K562 (cell line): ENCODE results near the gene ITGA1. TPM values are rescaled to one million over a fixed set of nuclear protein-coding genes. Genes with fewer than 3 reads are reported as not detected.

ENCODE experiments used
- ATAC-seq: fragments of 200-7000 bp; cut with Tn5 transposase; 3 replicates; pipeline ENCODE4 v1.9.1; 2020; ENCODE audit warnings: moderate library complexity
- BruUV-seq: library from RNA; stranded (reverse); fragments of 400-500 nt; replicated peaks from 2 replicates; lab custom pipeline; 2021; lab: Mats Ljungman, UMichigan
- CTCF ChIA-PET: fragments of 300-600 bp; formaldehyde crosslinking; extraction: SDS; loops from one replicate; lab custom pipeline; 2021; ENCODE audit warnings: low intra/inter-chr PET ratio; lab: Yijun Ruan, JAX
- POLR2A ChIA-PET: fragments of 300-600, 350-650 bp; sonication (Branson Sonifier 250); formaldehyde crosslinking; extraction: SDS; loops from one replicate; lab custom pipeline; 2021; ENCODE audit warnings: antibody characterized with exemption, inconsistent platforms; lab: Yijun Ruan, JAX
- DNase-seq, 4 experiments: peaks; one replicate each; pipeline versions ENCODE4 v3.0.0 to v3.0.0-alpha.2; 2011 to 2018; ENCODE audit warnings: low spot score in 3 of 4, mixed read lengths in 3 of 4; ENCODE audit errors: extremely low read depth in 1 of 4
- FAIRE-seq: peaks from 2 replicates; lab custom pipeline; 2011; peaks lifted over from hg19 to GRCh38; lab: Jason Lieb, UNC
- H2AFZ ChIP-seq: 2 replicates; pipeline ENCODE4 v1.6.0; 2011; ENCODE audit warnings: low read depth, low read length, control low read depth, inconsistent platforms
- H3K27ac ChIP-seq: fragments of 200-600 bp; 3 replicates; pipeline ENCODE4 v1.8.0; 2011; ENCODE audit warnings: low read depth, mild to moderate bottlenecking, control low read depth, inconsistent platforms, low read length, moderate library complexity, mixed read lengths; ENCODE audit errors: extremely low read depth
- H3K27me3 ChIP-seq, 2 experiments: fragments of 300-600 bp in 1 of 2; 2 replicates in 1 of 2; 3 replicates in 1 of 2; pipeline versions ENCODE4 v1.6.0 to v1.8.0; 2011; ENCODE audit warnings: inconsistent platforms in 2 of 2, low read length in 2 of 2, mild to moderate bottlenecking in 1 of 2, mixed read lengths in 1 of 2, moderate library complexity in 1 of 2; ENCODE audit not compliant: control insufficient read depth in 2 of 2, insufficient read depth in 2 of 2
- H3K36me3 ChIP-seq: fragments of 300-600 bp; 3 replicates; pipeline ENCODE4 v1.8.0; 2011; ENCODE audit warnings: mild to moderate bottlenecking, low read length, inconsistent platforms; ENCODE audit not compliant: control insufficient read depth, insufficient read depth
- H3K4me1 ChIP-seq, 2 experiments: fragments of 200-600 bp in 1 of 2; replicated peaks in 1 of 2; 2 replicates in 1 of 2; 3 replicates in 1 of 2; pipeline versions ENCODE4 v1.5.1 to v1.8.0; 2011; ENCODE audit warnings: inconsistent platforms in 2 of 2, low read length in 2 of 2, mild to moderate bottlenecking in 1 of 2, mixed read lengths in 1 of 2, moderate library complexity in 1 of 2; ENCODE audit not compliant: control insufficient read depth in 2 of 2, insufficient read depth in 2 of 2
- H3K4me2 ChIP-seq: 2 replicates; pipeline ENCODE4 v1.6.1; 2011; ENCODE audit warnings: low read length, control low read depth, inconsistent platforms, mixed read lengths; ENCODE audit not compliant: insufficient read depth
- H3K4me3 ChIP-seq: fragments of 200-600 bp; sonication (generic), shearing (Covaris generic); 2 replicates; pipeline ENCODE4 v1.5.1; 2016; ENCODE audit warnings: control low read depth, inconsistent platforms
- H3K79me2 ChIP-seq: fragments of 200-600 bp; 3 replicates; pipeline ENCODE4 v1.8.0; 2011; ENCODE audit warnings: low read length, inconsistent platforms; ENCODE audit not compliant: control insufficient read depth, insufficient read depth
- H3K9ac ChIP-seq, 2 experiments: 2 replicates each; pipeline versions ENCODE4 v1.6.0 to v1.6.1; 2011; ENCODE audit warnings: low read depth in 2 of 2, low read length in 2 of 2, control low read depth in 1 of 2, inconsistent platforms in 1 of 2, mild to moderate bottlenecking in 1 of 2, mixed read lengths in 1 of 2; ENCODE audit not compliant: insufficient read depth in 1 of 2
- H3K9me1 ChIP-seq: one replicate; pipeline ENCODE4 v1.6.0; 2011; ENCODE audit warnings: inconsistent platforms, mild to moderate bottlenecking, low read length, moderate library complexity; ENCODE audit not compliant: control insufficient read depth, insufficient read depth
- H3K9me3 ChIP-seq: replicated peaks from 2 replicates; pipeline ENCODE4 v1.5.1; 2011; ENCODE audit warnings: low read depth, low read length, inconsistent platforms; ENCODE audit not compliant: control insufficient read depth, insufficient read depth
- H4K20me1 ChIP-seq: replicated peaks from 2 replicates; pipeline ENCODE4 v1.6.1; 2011; ENCODE audit warnings: low read length, inconsistent platforms, mixed read lengths; ENCODE audit not compliant: control insufficient read depth, insufficient read depth
- HMG20B ChIP-seq: fragments of 250-450 bp; sonication (Bioruptor Pico); IDR thresholded peaks from 2 replicates; pipeline ENCODE4 v1.5.0; 2021; ENCODE audit warnings: mild to moderate bottlenecking
- HMGN3 ChIP-seq: IDR thresholded peaks from 2 replicates; pipeline ENCODE4 v1.6.1; 2011; ENCODE audit warnings: borderline replicate concordance, low read depth, mild to moderate bottlenecking, mixed read lengths, low read length; ENCODE audit not compliant: insufficient read length; ENCODE audit errors: extremely low read depth
- NFIX ChIP-seq: fragments of 250-450 bp; sonication (Bioruptor Pico); IDR thresholded peaks from 2 replicates; pipeline ENCODE4 v1.4.0; 2020; ENCODE audit warnings: low read depth, mild to moderate bottlenecking, moderate library complexity
- SREBF2 ChIP-seq: sonication (generic); formaldehyde crosslinking; IDR thresholded peaks from 2 replicates; pipeline ENCODE4 v1.4.0; 2020; ENCODE audit warnings: mild to moderate bottlenecking, missing genetic modification reagents
- TCFL5 ChIP-seq: fragments of 250-450 bp; sonication (Bioruptor Pico); conservative IDR thresholded peaks from 2 replicates; pipeline ENCODE4 v1.6.1; 2021; ENCODE audit warnings: mild to moderate bottlenecking, moderate library complexity, matching md5 sums
- ZNF217 ChIP-seq: sonication (generic); formaldehyde crosslinking; IDR thresholded peaks from 2 replicates; pipeline ENCODE4 v1.8.0; 2022; ENCODE audit warnings: mild to moderate bottlenecking, missing genetic modification reagents
- ZNF41 ChIP-seq: fragments of 250-450 bp; sonication (Bioruptor Pico); conservative IDR thresholded peaks from 2 replicates; pipeline ENCODE4 v1.4.0; 2020; ENCODE audit warnings: mild to moderate bottlenecking
- WGBS: fragments of 100-300 bp; shearing (Covaris generic); methylation state at CpG from one replicate; pipeline ENCODE4 v1.1.6; 2016; ENCODE audit warnings: low coverage, mixed read lengths; ENCODE audit not compliant: insufficient coverage; ENCODE audit errors: missing lambda C conversion rate; 5-methylcytosine and 5-hydroxymethylcytosine counted together
- in situ Hi-C: fragments of 300-500 bp; cut with MboI; formaldehyde crosslinking; loops from 4 replicates; pipeline ENCODE4 v1.15.0; 2018; ENCODE audit warnings: inconsistent platforms, mixed read lengths
- intact Hi-C: fragments of 100-400 bp; cut with micrococcal nuclease; formaldehyde crosslinking; loops from 2 replicates; pipeline ENCODE4 v1.14.2; 2022
- polyA plus RNA-seq, 8 experiments: library from polyadenylated mRNA; depleted of rRNA in 4 of 8; stranded (reverse) in 5 of 8; unstranded in 3 of 8; fragments of >200 nt; fragmentation: Nextera tagmentation in 2 of 8; fragmentation: Illumina TruSeq in 1 of 8; extraction: Ambion mirVana in 2 of 8; extraction: Trizol in 1 of 8; gene quantifications; 2 replicates each; pipeline versions ENCODE4 v1.2.1 to v1.2.3, GENCODE V29; 2011 to 2014; ENCODE audit warnings: inconsistent platforms in 1 of 8, missing spikeins in 1 of 8
- total RNA-seq, 7 experiments: library from RNA; depleted of rRNA in 6 of 7; stranded (reverse); fragments of >200 nt in 6 of 7; fragmentation: Illumina TruSeq in 2 of 7; extraction: Trizol in 2 of 7; gene quantifications; 2 replicates each; pipeline versions ENCODE4 v1.2.1 to v1.2.3, GENCODE V29; 2011 to 2021; ENCODE audit warnings: low replicate concordance in 1 of 7
- TF ChIP-seq, protein P1 (sequence below): fragments of 250-450 bp; sonication (Bioruptor Pico); IDR thresholded peaks from 2 replicates; pipeline ENCODE4 v1.5.0; 2021
- TF ChIP-seq, protein P2 (sequence below): fragments of 450-650 bp; formaldehyde crosslinking; IDR thresholded peaks from 2 replicates; pipeline ENCODE4 v1.4.0; 2022; ENCODE audit warnings: missing genetic modification characterization
- TF ChIP-seq, protein P3 (sequence below): fragments of 250-450 bp; sonication (Bioruptor Pico); IDR thresholded peaks from 2 replicates; pipeline ENCODE4 v1.4.0; 2020; ENCODE audit warnings: mild to moderate bottlenecking, moderate library complexity, borderline replicate concordance

The ITGA1 gene
- total and polyA plus RNA-seq, 9 of the 15 experiments (the other 6 are each of a cell fraction or from before 2014, with no cell fraction given) = 0.04 to 0.22 TPM; not detected in 7

DNA sequence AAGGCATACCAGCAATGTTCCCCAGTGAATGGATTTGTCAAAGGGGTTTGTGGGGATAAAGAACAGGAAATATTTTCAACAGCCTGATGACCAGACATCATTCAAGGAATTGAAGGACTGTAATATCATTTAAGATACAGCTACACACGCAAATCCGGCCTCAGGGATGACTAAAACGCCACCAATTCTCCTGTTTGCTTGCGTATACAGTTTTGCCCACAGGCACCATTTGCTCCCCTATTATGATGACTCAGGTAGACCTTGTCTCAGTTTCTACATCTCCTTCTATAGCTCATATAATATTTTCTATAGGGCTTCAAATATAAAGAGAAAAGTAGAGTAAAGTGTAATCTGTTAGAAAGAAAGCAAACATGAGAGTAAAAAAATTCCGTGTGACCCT is 29.7 kb upstream of the ITGA1 start:
- 0% methylated on average over 5 of the region's 5 CpGs for WGBS
- Histone ChIP-seq H3K9ac (no peak overlapping the region), H3K4me2 (no peak overlapping the region), H3K9me1 (no peaks in the 10 kb centered on the region), H3K9me3 (no peaks in the 10 kb centered on the region), H2AFZ (no peak overlapping the region), H3K27ac (no peak overlapping the region), H4K20me1 (no peaks in the 10 kb centered on the region), H3K36me3 (no peaks in the 10 kb centered on the region), H3K79me2 (no peaks in the 10 kb centered on the region), H3K4me3 (no peak overlapping the region), H3K4me1 (no peaks in the 10 kb centered on the region), H3K27me3 (peaks cover 0 to 2% of the 10 kb centered on the region in 2 experiments; a peak in 3 of 5 replicates)
- ChIA-PET POLR2A (interaction anchor here (0.8 to 1.1 kb wide), 2 partner anchors 10 to 18 kb away, joined by 3 read pairs; no protein-coding TSS in a partner anchor), CTCF (no interaction called here)
- intact Hi-C loops (no loop called here), in situ Hi-C loops (no loop called here)
- no peak for ATAC-seq
- no TSS peak for BruUV-seq
- DNase-seq = no peak
- no peak for FAIRE-seq
- TF ChIP-seq NFIX (CRISPR knock-in tag) = no peak
- TF ChIP-seq, protein P1, sequence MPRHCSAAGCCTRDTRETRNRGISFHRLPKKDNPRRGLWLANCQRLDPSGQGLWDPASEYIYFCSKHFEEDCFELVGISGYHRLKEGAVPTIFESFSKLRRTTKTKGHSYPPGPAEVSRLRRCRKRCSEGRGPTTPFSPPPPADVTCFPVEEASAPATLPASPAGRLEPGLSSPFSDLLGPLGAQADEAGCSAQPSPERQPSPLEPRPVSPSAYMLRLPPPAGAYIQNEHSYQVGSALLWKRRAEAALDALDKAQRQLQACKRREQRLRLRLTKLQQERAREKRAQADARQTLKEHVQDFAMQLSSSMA (CRISPR knock-in tag) = no peak
- TF ChIP-seq, protein P2, sequence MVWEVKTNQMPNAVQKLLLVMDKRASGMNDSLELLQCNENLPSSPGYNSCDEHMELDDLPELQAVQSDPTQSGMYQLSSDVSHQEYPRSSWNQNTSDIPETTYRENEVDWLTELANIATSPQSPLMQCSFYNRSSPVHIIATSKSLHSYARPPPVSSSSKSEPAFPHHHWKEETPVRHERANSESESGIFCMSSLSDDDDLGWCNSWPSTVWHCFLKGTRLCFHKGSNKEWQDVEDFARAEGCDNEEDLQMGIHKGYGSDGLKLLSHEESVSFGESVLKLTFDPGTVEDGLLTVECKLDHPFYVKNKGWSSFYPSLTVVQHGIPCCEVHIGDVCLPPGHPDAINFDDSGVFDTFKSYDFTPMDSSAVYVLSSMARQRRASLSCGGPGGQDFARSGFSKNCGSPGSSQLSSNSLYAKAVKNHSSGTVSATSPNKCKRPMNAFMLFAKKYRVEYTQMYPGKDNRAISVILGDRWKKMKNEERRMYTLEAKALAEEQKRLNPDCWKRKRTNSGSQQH (CRISPR knock-in tag) = no peak
- TF ChIP-seq ZNF41 (CRISPR knock-in tag) = no peak
- TF ChIP-seq HMGN3 = no peak
- no peak for TF ChIP-seq ZNF217 (CRISPR knock-in tag)
- no peak for TF ChIP-seq SREBF2 (CRISPR knock-in tag)
- TF ChIP-seq, protein P3, sequence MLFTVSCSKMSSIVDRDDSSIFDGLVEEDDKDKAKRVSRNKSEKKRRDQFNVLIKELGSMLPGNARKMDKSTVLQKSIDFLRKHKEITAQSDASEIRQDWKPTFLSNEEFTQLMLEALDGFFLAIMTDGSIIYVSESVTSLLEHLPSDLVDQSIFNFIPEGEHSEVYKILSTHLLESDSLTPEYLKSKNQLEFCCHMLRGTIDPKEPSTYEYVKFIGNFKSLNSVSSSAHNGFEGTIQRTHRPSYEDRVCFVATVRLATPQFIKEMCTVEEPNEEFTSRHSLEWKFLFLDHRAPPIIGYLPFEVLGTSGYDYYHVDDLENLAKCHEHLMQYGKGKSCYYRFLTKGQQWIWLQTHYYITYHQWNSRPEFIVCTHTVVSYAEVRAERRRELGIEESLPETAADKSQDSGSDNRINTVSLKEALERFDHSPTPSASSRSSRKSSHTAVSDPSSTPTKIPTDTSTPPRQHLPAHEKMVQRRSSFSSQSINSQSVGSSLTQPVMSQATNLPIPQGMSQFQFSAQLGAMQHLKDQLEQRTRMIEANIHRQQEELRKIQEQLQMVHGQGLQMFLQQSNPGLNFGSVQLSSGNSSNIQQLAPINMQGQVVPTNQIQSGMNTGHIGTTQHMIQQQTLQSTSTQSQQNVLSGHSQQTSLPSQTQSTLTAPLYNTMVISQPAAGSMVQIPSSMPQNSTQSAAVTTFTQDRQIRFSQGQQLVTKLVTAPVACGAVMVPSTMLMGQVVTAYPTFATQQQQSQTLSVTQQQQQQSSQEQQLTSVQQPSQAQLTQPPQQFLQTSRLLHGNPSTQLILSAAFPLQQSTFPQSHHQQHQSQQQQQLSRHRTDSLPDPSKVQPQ (CRISPR knock-in tag) = no peak
- no peak for TF ChIP-seq HMG20B (CRISPR knock-in tag)
- TF ChIP-seq TCFL5 (CRISPR knock-in tag) = no peak
